HG03378 (cell line): ENCODE data around the gene TRIM49D2.
"Not testable (repeated sequence)": the region's sequence is repeated elsewhere in the genome, so short reads cannot be mapped to it uniquely, and the experiment has no call there.

Experiments
- ATAC-seq: cut with Tn5 transposase; IDR thresholded peaks from one replicate; pipeline ENCODE4 v1.9.1; 2021; ENCODE audit warnings: mild to moderate bottlenecking, moderate library complexity; ENCODE audit not compliant: unreplicated experiment

Gene TRIM49D2, protein sequence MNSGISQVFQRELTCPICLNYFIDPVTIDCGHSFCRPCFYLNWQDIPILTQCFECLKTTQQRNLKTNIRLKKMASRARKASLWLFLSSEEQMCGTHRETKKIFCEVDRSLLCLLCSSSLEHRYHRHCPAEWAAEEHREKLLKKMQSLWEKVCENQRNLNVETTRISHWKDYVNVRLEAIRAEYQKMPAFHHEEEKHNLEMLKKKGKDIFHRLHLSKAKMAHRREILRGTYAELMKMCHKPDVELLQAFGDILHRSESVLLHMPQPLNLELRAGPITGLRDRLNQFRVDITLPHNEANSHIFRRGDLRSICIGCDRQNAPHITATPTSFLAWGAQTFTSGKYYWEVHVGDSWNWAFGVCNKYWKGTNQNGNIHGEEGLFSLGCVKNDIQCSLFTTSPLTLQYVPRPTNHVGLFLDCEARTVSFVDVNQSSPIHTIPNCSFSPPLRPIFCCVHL

DNA sequence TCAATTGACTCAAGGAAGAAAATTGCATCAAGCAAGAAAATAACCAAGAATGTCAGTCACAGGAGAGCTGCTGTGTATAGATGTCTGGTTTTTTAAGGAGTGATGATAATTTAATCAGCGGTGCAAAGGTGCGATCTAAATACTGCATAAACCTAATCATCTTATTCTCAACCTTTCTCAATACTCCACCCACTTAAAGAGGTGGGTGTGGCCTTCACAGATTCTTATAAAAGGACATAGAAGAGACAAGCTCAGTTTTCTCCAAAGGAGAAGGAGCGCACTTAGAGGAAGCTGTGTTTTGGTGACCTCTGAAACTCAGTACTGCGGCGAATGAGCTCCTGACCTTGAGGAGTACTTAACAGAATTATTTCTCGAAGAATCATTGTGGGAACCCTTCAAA lies at the start of gene TRIM49D2:
Gene TRIM49D2, plus strand, starts transcription at position 301 of the 400 bp plus-strand sequence. CDS start 2,698 bp downstream, outside the sequence.
- ATAC-seq, result not testable (repeated sequence)

DNA sequence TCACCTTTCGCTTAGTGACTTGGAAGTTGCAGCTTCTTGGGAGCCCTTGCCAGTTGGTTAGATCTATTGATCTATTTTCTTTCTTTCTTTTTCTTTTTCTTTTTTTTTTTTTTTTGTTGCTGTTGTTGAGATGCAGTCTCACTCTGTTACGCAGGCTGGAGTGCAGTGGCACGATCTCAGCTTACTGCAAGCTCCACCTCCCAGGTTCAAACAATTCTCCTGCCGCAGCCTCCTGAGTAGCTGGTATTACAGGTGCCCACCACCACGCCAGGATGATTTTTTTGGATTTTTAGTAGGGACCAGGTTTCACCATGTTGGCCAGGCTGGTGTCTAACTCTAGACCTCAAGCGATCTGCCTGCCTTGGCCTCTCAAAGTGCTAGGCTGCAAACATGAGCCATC lies 46.4 kb upstream of the TRIM49D2 start:
- not testable (repeated sequence) for ATAC-seq

DNA sequence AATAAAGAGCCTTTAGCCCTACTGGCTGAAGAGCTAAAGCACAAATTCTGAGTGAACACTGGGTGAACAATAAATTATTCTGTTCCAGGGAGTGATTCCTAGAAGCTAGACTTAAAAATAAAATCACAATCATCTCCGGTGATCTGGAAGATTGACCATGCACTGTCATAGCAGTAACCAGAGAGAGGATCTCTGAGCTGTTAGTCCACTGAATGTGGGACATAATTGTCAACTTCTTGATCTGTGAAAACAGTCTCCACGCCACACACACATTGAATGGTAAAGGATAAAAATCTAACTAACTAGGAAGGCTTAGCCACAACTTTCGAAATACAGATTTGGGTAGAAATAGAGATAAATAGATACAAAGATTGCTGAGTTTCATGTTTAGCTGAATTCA lies 30.6 kb upstream of the TRIM49D2 start:
- ATAC-seq, result not testable (repeated sequence)

DNA sequence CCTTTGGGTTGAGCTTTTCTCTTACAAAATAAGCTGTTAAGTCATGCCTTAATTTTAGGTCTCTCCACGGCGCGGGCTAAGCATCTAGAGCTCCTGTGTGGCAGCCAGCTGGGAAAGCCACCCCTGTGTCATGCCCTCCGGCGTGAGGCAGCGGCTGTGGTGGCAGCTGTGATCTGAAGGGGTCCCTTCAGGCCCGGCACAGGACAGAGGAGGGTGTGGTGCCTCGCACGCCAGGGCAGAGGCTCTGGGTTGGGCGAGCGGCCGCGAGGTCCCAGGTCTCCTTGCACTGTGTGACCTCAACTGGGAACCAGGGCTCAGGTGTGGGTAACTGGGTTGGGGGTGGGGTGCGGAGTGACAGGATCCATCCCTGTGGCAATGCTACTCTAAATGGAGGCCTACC lies 23.1 kb upstream of the TRIM49D2 start:
- ATAC-seq, result not testable (repeated sequence)

DNA sequence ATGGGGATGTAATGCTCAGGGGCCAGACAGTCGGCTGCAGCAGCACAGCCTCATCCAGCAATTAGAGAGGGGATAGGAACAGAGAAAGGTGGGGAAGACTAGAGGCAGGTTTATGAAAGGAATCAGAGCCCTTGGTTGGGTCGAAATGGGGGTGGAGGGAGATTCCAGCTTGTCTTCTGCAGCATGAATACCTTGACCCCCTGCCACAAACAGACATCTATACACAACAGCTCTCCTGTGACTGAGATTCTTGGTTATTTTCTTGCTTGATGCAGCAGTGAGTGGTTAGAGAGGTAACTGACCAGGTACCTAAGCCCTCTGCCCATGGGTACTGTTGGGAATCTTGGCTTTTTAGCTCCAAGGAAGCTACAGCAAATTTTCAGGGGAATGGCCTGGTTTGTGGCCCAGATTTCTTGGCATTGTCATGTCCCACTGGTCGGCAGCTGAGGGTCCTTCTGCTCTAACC lies 1.6 kb upstream of the TRIM49D2 start, which contains the start of gene TRIM49D1:
Gene TRIM49D1, minus strand, starts transcription at position 51 of the 466 bp plus-strand sequence. CDS start 4,535 bp downstream, outside the sequence.
- no peak for ATAC-seq

DNA sequence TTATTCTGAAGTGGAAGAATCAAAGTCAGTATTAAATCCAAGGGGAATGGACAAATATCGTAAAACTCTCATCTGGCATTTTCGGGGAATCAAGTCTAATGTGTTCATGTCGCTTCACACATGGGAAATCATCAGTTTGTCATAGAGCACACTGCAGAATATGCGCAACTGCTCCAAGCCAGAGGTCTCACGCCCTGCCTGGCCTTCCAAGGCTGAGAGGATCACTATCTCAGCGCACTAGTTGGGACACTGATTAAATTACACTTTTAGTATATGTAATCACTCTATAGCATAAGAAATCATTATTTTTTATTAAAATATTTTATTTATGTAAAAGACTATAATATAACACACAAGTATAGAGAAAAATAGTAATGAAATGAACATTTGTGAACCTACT lies 37.0 kb downstream of the TRIM49D2 start:
- not testable (repeated sequence) for ATAC-seq

DNA sequence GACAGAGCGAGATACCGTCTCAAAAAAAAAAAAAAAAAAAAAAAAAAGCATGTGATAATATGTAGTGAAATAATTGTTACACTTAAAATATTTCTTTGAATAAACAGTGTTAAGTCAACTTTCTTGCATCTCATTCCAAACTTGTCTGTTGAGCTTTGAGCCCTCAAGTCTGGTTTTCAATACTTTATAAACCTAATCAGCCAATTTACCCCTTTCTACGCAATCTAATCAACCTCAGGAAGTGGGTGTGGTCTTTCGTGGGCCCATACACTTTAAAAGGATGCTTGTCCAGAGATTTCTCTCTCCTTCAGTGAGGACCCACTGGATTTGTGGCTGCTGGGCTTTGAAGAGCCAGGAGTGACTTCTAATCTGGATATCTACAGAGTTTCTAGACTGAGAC lies 41.9 kb downstream of the TRIM49D2 start, which contains the start of gene TRIM64:
Gene TRIM64, plus strand, starts transcription at position 301 of the 400 bp plus-strand sequence. CDS start 2,467 bp downstream, outside the sequence.
- not testable (repeated sequence) for ATAC-seq
